Neutrophil (primary cell): Measurements from ENCODE around the gene RNF13.

Experiments used
- H3K27ac ChIP-seq: fragments of 200-600 bp; sonication (generic); 2 replicates; pipeline ENCODE4 v1.5.1; 2016; ENCODE audit warnings: mild to moderate bottlenecking, moderate library complexity
- H3K27me3 ChIP-seq: fragments of 200-600 bp; sonication (generic); 2 replicates; pipeline ENCODE4 v1.6.0; 2016; ENCODE audit warnings: mild to moderate bottlenecking
- H3K36me3 ChIP-seq: fragments of 200-600 bp; sonication (generic); 2 replicates; pipeline ENCODE4 v1.5.1; 2017
- H3K4me1 ChIP-seq, 2 experiments: fragments of 200-600 bp in 1 of 2; sonication (generic) in 1 of 2; 1 replicate in 1 of 2; 2 replicates in 1 of 2; pipeline versions ENCODE4 v1.5.1 to v1.6.1; 2013 to 2016; ENCODE audit warnings: low read depth in 1 of 2, low read length in 1 of 2, mild to moderate bottlenecking in 1 of 2, moderate library complexity in 1 of 2; ENCODE audit not compliant: control insufficient read depth in 1 of 2, insufficient read depth in 1 of 2
- H3K4me3 ChIP-seq, 2 experiments: fragments of 200-600 bp in 1 of 2; sonication (generic) in 1 of 2; 1 replicate in 1 of 2; 2 replicates in 1 of 2; pipeline ENCODE4 v1.5.1; 2013 to 2016; ENCODE audit warnings: low read depth in 1 of 2, low read length in 1 of 2, mild to moderate bottlenecking in 1 of 2, moderate library complexity in 1 of 2
- H3K9me3 ChIP-seq: fragments of 200-600 bp; sonication (generic); 2 replicates; pipeline ENCODE4 v1.5.1; 2016
- TF ChIP-seq, protein P1 (sequence below): fragments of 200-600 bp; sonication (generic); IDR thresholded peaks from 2 replicates; pipeline ENCODE4 v1.5.1; 2016; ENCODE audit warnings: antibody characterized with exemption

RNF13 gene

DNA sequence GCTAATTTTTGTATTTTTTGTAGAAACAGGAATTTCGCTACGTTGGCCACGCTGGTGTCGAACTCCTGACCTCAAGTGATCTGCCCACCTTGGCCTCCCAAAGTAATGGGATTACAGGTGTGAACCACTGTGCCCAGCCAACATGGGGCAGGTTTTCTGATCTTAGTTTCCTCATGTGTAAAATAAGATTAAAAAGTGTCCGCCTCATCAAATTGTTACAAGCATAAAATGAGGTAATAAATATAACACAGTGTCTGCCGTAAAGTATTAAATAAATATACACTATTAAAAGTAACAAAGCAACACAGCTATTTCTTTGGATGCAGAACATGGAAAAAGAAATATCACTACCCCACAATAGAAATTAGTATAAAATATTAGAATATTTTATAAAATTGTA lies 44.3 kb upstream of the RNF13 start:
- H3K36me3 ChIP-seq = no peaks in the 10 kb centered on the region
- H3K27me3 ChIP-seq = peaks cover 6% of the 10 kb centered on the region
- no peak overlapping the region for H3K27ac ChIP-seq
- TF ChIP-seq, protein P1, sequence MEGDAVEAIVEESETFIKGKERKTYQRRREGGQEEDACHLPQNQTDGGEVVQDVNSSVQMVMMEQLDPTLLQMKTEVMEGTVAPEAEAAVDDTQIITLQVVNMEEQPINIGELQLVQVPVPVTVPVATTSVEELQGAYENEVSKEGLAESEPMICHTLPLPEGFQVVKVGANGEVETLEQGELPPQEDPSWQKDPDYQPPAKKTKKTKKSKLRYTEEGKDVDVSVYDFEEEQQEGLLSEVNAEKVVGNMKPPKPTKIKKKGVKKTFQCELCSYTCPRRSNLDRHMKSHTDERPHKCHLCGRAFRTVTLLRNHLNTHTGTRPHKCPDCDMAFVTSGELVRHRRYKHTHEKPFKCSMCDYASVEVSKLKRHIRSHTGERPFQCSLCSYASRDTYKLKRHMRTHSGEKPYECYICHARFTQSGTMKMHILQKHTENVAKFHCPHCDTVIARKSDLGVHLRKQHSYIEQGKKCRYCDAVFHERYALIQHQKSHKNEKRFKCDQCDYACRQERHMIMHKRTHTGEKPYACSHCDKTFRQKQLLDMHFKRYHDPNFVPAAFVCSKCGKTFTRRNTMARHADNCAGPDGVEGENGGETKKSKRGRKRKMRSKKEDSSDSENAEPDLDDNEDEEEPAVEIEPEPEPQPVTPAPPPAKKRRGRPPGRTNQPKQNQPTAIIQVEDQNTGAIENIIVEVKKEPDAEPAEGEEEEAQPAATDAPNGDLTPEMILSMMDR = no peak
- no peak overlapping the region for H3K4me3 ChIP-seq
- H3K4me1 ChIP-seq = no peaks in the 10 kb centered on the region
- H3K9me3 ChIP-seq = no peaks in the 10 kb centered on the region

DNA sequence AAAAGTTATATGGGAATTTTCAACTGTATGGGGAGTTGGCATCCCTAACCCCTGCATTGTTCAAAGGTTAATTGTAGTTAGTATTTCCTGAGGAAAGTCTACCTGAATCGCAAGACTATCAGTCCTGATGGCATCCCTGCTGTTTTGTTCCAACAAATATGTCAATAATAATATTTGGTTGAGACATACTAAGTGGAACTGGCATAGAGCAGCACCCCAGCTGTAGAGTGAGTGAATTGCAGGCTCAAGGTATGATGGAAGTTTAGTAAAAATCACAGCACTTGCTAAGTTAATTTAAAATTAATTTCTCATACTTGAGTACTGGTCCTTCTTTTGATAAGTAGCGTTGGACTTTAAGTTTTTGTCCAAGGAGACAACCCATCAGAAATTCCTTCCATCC lies 42.8 kb upstream of the RNF13 start:
- Histone ChIP-seq H3K4me1 (no peaks in the 10 kb centered on the region), H3K9me3 (no peaks in the 10 kb centered on the region), H3K36me3 (no peaks in the 10 kb centered on the region)

DNA sequence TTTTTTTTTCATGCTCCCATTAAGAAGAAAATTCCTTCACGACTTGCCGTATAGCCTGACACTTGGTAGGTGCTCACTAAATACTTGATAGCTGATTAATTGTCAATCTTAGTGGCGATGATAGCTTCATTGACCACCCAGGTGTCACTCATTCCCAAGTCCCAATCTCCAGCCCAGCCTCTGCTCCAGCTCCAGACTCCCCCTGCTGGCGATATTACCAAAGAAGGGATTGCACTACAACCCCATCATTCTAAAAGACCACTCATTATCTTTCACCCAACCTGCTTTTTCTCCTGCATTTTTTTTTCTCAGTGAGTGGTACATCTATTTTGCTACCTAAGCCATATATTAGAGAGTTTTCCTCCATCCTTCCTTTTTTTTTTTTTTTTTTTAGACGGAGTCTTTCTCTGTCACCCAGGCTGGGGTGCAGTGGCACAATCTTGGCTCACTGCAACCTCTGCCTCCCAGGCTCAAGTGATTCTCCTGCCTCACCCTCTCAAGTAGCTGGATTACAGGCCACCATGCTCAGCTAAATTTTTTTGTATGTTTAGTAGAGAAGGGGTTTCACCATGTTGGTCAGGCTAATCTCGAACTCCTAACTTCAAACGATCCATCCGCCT lies 41.3 kb upstream of the RNF13 start:
- Histone ChIP-seq H3K27me3 (no peaks in the 10 kb centered on the region), H3K4me3 (no peak overlapping the region), H3K4me1 (no peaks in the 10 kb centered on the region), H3K9me3 (no peaks in the 10 kb centered on the region), H3K27ac (no peak overlapping the region), H3K36me3 (no peaks in the 10 kb centered on the region)
- TF ChIP-seq, protein P1 = peak; percentile 47

More for the DNA sequence above, 42.8 kb upstream of the RNF13 start:
- Histone ChIP-seq H3K27me3 (no peaks in the 10 kb centered on the region), H3K4me3 (no peak overlapping the region), H3K27ac (no peak overlapping the region)
- TF ChIP-seq, protein P1 = no peak

DNA sequence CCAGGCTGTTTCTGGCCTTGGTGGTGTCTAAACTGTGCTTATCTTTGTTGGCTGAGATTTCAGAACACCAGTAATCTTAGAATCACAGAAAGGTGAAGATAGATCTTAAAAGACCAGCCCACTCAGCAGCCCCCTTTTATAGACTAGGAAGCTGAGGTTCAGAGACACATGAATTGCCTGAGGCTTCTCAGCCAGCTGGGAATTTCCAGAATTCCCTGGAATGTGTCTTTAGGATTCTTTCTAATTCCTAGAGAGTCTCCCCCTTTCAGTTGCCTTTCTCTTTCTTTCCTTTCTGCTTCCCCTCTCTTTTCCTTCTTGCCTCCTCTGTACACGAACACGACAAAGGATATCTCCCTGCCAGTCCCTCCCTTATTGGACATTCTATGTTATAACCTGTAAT lies 40.2 kb upstream of the RNF13 start:
- H3K4me1 ChIP-seq = no peaks in the 10 kb centered on the region
- H3K9me3 ChIP-seq = no peaks in the 10 kb centered on the region
- H3K4me3 ChIP-seq = no peak overlapping the region
- TF ChIP-seq, protein P1 = no peak
- no peaks in the 10 kb centered on the region for H3K27me3 ChIP-seq
- no peaks in the 10 kb centered on the region for H3K36me3 ChIP-seq
- H3K27ac ChIP-seq = no peak overlapping the region

DNA sequence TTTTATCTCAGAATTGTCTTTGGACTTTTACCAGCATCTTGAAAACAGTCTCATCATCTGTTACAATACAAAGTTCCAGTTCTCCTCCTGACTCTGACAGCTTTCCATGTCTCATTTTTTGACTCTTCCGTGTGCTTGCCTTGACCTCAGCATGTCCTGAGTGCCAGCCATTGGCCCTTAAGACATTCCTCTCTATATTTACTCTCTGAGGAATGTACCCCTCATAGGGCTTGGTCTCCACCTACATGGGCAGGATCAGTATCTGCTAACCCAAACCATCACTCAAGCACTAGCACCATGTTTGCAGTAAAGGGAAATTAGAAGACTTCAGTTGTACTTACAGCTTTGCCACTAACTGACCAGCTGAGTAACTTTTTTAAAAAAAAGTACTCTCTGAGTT lies 36.8 kb upstream of the RNF13 start:
- Histone ChIP-seq H3K27ac (no peak overlapping the region), H3K4me3 (no peak overlapping the region), H3K9me3 (no peaks in the 10 kb centered on the region), H3K36me3 (no peaks in the 10 kb centered on the region), H3K4me1 (peaks cover 8 to 11% of the 10 kb centered on the region in 2 experiments), H3K27me3 (no peaks in the 10 kb centered on the region)
- TF ChIP-seq, protein P1 = no peak
